Measurements from ENCODE around the gene HYKK. TPM values are rescaled to one million over a fixed set of nuclear protein-coding genes. Genes with fewer than 3 reads are reported as not detected.

The HYKK gene
- polyA plus RNA-seq, 1 donor, result 11.1 TPM

Other genes starting within 250 kb of the HYKK start
- gene DNAJA4, start 243.0 kb upstream of the HYKK start, polyA plus RNA-seq, result 27.3 TPM
- 65.9 TPM for gene SKIC8, start 208.0 kb upstream of the HYKK start, polyA plus RNA-seq
- 16.9 TPM for gene CRABP1, start 167.2 kb upstream of the HYKK start, polyA plus RNA-seq
- 58.7 TPM for gene IREB2, start 69.4 kb upstream of the HYKK start, polyA plus RNA-seq
- gene PSMA4, start 32.9 kb downstream of the HYKK start, polyA plus RNA-seq, result 241 TPM
- 3.7 TPM for gene CHRNA5, start 57.9 kb downstream of the HYKK start, polyA plus RNA-seq
- 26.6 TPM for gene CHRNA3, start 113.4 kb downstream of the HYKK start, polyA plus RNA-seq
- gene CHRNB4, start 133.6 kb downstream of the HYKK start, polyA plus RNA-seq, result 4.3 TPM